GM13977 (cell line): Measurements from ENCODE around the gene ZCCHC17.

ENCODE experiments used
- DNase-seq: peaks from one replicate; pipeline ENCODE4 v3.0.0; 2012; ENCODE audit warnings: low spot score
- in situ Hi-C: fragments of 300-500 bp; cut with MboI; formaldehyde crosslinking; loops from one replicate; pipeline ENCODE4 v1.12.0; 2022; ENCODE audit warnings: low sequenced_read_pairs, low pct_unique_long_range_greater_than_20kb, mixed read lengths, inconsistent platforms; ENCODE audit not compliant: unreplicated experiment
- TF ChIP-seq, protein P1 (sequence below): IDR thresholded peaks from 2 replicates; pipeline ENCODE4 v1.5.1; 2012; ENCODE audit warnings: mild to moderate bottlenecking, control low read depth; ENCODE audit not compliant: insufficient read depth; ENCODE audit errors: extremely low read depth, missing control alignments

ZCCHC17 gene

GRCh38 chr1:31346785-31347184 is 50.0 kb downstream of the ZCCHC17 start:
- DNase-seq, result no peak
- in situ Hi-C loops, result no loop called here
- TF ChIP-seq, protein P1, sequence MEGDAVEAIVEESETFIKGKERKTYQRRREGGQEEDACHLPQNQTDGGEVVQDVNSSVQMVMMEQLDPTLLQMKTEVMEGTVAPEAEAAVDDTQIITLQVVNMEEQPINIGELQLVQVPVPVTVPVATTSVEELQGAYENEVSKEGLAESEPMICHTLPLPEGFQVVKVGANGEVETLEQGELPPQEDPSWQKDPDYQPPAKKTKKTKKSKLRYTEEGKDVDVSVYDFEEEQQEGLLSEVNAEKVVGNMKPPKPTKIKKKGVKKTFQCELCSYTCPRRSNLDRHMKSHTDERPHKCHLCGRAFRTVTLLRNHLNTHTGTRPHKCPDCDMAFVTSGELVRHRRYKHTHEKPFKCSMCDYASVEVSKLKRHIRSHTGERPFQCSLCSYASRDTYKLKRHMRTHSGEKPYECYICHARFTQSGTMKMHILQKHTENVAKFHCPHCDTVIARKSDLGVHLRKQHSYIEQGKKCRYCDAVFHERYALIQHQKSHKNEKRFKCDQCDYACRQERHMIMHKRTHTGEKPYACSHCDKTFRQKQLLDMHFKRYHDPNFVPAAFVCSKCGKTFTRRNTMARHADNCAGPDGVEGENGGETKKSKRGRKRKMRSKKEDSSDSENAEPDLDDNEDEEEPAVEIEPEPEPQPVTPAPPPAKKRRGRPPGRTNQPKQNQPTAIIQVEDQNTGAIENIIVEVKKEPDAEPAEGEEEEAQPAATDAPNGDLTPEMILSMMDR, result no peak

GRCh38 chr1:31348449-31348848 is 51.6 kb downstream of the ZCCHC17 start:
- TF ChIP-seq, protein P1, result no peak
- no peak for DNase-seq
- in situ Hi-C loops, result no loop called here

- in situ Hi-C loops, result no loop called here
- no peak for DNase-seq
- TF ChIP-seq, protein P1, result no peak
Measured at GRCh38 chr1:31354283-31354682, 57.5 kb downstream of the ZCCHC17 start.

DNA sequence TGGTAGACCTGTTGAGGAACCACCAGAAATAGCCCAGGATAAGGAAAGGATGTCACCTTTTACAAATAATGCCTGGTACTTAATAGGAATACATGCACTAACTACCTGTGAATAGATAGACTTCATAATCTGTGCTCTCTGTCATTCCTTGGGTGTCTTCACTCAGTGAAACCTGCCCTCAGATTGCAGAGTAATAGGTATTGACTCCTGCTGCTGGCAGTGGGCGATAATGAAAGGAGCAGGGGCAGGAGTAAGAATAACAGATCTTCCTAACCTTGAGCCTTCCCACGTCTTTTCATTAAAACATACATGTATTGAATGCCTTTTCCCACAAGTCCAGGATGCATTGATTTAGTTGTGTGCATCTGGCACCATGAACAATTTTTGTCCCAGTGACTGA is 59.6 kb downstream of the ZCCHC17 start:
- TF ChIP-seq, protein P1, result no peak
- in situ Hi-C loops, result no loop called here
- no peak for DNase-seq

DNA sequence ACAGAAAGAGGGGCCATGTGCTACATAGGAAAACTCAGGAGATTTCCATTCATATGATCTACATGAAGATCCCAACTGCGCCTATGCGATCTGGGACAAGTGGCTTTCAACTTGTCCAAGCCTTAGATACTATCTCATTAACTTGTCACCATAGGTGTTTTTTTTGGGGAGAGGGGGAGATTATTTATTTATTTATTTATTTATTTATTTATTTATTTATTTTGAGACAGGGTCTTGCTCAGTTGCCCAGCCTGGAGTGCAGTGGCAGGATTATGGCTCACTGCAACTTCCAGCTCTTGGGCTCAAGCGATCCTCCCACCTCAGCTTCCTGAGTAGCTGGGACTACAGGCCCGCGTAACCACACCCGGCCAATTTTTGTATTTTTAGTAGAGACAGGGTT is 64.8 kb downstream of the ZCCHC17 start:
- in situ Hi-C loops, result no loop called here
- TF ChIP-seq, protein P1, result no peak
- DNase-seq, result no peak

DNA sequence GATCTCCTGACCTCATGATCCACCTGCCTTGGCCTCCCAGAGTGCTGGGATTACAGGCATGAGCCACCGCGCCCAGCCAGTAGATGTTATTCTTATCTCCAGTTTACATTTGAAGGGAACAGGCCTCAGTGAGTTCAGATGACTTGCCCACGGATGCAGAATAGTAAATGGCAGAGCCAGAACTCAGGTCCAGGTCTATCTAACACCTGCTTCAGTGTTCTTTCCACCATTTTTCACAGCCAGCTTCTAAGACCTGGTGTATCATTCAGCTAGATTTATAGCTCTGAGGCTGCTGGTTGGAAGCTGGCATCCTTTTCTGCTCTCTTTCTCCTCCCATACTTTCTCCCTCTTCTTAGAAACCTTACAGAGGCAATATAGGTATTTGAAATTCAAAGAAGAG is 65.2 kb downstream of the ZCCHC17 start:
- in situ Hi-C loops, result no loop called here
- TF ChIP-seq, protein P1, result no peak
- no peak for DNase-seq
